GM21447 (cell line): ENCODE data around the gene SF3B5.
"Not testable (repeated sequence)": the region's sequence is repeated elsewhere in the genome, so short reads cannot be mapped to it uniquely, and the experiment has no call there.

Source experiments
- ATAC-seq: cut with Tn5 transposase; IDR thresholded peaks from one replicate; pipeline ENCODE4 v1.9.1; 2021; ENCODE audit not compliant: unreplicated experiment

Gene SF3B5

DNA sequence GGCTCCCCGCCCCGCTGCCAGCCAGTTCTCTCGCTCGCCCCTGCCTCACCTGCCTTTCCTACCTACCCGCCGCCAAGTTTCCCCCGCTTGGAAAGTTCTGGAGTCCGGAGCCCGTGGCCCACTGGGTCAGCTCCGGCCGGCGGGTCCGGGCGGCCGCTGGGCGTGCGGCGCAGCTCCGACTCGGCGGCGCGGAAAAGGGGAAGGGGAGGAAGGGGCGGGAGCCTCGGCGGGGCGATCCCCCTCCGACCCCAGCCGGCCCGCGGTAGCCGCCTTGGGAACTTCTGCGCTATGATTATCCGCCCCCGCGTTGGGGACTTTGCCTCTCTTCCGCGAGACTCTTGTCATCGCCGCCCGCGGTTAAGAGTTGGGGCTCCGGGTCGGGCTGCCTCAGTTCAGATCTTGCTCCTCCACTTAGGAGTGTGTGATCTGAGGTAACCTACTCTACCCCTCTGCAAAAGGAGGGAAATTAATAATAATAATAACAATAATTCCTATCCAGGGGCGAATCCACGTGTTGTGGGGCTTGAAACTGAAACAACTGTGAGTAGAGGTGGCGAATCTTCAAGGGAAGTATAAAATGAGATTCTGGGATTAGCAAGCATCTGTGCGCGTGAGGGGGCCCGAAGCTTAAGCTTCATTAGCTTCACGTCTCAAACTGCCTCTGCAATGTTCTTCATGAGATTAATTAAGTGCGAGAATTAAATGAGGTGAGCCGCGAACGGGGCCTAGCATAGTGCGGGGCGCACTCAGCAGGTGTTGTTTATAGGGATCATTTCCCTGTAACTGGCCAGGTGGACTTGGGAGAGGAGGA is 30.8 kb downstream of the SF3B5 start:
- ATAC-seq: peak; percentile 25

DNA sequence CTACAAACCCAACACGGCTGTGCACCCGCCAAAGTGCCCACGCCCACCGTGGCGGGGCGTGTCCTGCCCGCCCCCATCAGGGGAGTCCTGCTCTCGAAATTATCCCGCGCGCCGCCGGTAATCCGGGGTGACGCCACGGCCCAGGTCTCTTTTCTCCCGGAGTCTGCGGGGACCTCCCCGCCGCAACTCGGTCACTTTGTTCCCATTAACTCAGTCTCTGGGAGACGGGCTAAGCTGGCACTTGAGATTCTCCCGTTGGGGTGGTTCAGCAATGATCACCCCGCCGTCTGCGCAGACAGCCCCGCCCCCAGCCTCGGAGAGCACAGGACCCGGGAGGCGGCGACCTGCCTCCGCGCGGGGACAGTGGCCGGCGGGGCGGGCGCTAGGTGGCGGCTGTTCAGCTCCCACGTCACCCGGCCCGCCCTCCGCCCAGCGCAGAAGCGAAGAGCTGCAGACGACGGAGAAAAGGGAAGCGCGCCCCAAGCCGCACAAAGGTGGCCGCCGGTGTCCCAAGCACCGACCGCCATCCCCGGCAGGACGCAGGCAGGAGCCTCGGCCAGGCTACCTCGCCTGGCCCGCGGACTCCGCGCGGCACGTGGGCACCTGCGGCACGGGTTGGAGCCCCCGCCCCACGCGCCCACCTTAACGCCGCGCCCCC is 31.5 kb downstream of the SF3B5 start:
- peak; percentile 70 for ATAC-seq

DNA sequence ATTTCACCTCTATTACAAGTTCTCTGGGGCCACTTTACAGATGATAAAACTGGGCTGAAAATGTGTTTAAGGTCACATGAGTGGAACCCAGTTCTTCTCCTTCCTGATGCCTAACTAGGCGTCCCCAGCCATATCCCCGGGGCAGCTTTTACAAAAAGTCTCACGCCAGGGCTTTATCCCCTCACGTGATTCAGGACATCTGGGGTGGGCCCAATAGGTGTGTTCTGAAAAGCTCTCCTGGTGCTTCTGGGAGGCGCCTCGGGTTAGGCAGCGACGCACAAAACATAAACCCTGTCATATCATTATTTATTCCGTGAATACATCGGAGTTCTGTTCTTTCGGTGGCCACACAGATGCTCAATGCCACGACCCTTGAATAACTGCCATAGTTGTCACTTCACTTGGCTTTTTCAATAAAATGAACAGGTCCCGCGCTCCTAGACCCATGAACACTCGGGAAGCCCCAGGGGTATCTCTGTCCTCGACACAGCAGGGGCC is 32.1 kb downstream of the SF3B5 start:
- peak; percentile 9 for ATAC-seq

DNA sequence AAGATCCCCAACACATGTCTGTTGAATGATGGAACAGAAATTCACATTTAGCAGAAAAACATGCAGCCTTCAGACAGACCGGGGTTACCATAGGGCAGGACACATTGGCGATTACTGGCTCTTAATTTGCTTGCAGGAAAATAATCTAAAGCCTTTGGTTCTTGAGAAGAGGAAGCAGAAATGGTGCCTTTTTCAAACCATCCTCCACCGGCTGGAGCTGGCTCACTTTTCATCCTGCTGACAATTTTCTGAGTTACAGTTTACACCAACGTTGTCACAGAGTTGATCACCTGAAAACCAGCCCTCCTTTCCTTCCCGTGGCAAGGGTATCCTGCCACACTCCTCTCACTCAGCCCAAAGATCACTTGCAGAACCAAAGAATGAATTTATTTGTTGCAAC is 32.6 kb downstream of the SF3B5 start:
- no peak for ATAC-seq

DNA sequence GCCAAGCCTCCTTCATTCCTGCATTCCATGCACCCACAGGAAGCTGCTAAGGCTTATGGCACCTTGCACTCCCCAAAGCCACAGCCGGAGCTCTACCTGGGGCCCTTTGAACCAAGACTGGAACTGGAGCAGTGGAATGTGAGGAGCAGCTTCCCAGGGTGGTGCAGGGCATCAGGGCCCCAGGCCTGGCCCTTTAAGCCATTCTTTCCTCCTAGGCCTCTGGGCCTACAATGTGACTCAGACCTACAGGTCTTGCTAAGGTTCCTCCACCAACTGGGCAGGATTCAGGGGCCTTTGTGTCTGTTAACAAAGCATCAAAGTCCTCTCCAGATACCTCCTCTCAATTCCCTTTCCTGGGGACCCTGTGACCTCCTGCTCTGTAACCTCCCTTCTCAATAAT is 36.2 kb downstream of the SF3B5 start:
- no peak for ATAC-seq

DNA sequence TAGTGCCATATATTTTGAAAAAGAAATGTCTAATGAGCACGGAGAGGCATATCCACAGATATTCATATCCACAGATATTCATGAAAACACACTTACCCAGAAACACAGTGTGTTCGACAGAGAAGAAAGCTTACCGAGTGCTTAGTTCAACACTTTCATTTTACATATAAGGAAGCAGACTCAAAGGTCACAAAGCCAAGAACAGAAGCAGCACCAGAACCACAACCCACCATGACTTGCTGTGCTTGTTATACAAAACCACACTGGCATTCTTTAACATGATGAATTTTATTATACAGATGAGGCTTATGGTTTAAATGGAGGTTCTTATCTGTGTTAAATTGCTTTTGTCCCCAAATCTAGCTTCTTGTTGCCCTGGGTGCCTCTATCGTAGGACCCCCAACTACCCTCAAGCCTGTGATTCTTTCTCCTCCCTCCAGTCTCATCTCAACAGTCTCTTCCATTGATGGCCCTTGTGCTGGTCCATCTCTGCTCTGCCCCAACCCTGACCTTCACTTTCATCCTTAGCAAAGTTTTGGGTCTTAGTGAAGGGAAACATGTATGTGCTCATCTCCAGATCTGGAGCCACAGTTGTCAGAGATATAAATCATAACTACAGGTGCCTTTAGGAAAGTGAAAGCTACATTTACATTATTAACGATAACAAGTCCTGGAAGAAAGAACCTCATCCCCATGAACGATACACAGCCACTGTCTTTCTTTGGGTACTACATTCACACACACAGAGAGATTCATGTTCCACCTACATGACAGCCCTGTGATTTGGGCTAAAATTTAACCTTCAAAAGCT is 40.0 kb downstream of the SF3B5 start:
- ATAC-seq: peak; percentile 89

DNA sequence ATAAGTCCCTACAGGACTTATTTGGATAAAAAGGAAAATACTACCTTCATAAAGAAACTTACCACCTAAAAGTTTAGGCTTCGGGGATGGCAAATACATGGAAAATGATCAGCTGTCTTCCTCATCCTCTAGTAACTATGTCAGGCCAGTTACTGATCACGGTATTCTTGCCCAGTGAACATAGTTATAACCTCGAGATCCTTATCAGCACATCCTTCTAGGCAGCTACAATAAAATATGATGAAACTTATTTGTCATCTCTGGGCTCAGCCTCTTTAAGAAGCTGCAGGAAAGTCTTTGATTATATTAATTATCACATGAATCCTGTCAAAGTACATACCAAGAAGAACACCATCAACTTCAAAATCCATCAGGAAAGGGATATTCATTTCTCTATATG is 41.8 kb downstream of the SF3B5 start:
- ATAC-seq: no peak

DNA sequence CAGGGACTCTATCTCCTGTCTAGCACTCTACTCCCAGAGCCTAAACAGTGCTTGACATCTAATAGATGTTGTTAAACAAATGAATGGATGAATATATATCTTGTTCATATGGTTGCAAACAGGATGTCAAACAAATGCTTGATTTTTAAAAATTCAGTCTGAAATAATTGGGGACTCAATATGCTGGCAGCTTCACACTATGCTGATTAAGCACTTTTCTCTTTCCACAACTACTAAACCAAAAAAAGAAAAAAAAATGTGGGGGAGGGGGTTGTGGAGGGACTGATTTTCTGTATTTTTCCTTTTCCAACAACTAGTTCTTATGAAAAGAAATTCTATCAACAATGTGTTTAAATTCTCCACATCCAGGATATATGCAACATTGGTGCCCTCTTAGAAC is 42.9 kb downstream of the SF3B5 start:
- ATAC-seq: no peak

DNA sequence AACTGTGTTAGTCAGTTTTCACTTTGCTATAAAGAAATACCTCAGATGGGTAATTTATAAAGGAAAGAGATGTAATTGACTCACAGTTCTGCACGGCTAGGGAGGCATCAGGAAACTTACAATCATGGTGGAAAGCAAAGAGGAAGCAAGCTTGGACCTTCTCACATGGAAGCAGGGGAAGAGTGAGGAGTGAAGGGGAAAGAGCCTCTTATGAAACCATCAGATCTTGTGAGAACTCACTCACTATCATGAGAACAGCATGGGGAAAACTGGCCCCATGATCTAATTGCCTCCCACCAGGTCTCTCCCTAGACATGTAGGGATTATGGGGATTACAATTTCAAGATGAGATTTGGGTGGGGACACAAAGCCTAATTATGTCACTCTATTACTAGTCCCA is 46.0 kb downstream of the SF3B5 start:
- no peak for ATAC-seq

DNA sequence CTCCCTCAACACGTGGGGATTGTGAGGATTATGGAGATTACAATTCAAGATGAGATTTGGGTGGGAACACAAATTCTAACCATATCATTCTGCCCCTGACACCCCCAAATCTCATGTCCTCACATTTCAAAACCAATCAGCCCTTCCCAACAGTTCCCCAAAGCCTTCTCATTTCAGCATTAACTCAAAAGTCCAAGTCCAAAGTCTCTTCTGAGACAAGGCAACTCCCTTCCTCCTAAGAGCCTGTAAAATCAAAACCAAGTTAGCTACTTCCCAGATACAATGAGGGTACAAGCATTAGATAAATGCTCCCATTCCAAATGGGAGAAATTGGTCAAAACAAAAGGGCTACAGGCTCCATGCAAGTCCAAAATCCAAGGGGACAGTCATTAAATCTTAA is 47.7 kb downstream of the SF3B5 start:
- ATAC-seq: no peak

DNA sequence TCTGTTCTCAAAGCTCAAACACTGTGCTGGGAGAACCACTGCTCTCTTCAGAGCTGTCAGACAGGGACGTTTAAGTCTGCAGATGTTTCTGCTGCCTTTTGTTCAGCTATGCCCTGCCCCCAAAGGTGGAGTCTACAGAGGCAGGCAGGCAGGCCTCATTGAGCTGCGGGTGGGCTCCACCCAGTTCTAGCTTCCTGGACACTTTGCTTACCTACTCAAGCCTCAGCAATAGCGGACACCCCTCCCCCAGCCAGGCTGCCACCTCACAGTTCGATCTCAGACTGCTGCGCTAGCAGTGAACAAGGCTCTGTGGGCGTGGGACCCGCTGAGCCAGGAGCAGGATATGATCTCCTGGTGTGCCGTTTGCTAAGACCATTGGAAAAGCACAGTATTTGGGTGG is 48.7 kb downstream of the SF3B5 start:
- not testable (repeated sequence) for ATAC-seq

DNA sequence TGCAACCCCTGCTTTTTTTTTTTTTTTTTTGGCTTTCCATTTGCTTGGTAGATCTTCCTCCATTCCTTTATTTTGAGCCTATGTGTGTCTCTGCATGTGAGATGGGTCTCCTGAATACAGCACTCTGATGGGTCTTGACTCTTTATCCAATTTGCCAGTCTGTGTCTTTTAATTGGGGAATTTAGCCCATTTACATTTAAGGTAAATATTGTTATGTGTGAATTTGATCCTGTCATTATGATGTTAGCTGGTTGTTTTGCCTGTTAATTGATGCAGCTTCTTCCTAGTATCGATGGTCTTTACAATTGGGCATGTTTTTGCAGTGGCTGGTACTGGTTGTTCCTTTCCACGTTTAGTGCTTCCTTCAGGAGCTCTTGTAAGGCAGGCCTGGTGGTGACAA is 50.4 kb downstream of the SF3B5 start:
- ATAC-seq: not testable (repeated sequence)
